ENCODE data around the gene UPK3B.
"Not testable (repeated sequence)": the region's sequence is repeated elsewhere in the genome, so short reads cannot be mapped to it uniquely, and the experiment has no call there.

DNA sequence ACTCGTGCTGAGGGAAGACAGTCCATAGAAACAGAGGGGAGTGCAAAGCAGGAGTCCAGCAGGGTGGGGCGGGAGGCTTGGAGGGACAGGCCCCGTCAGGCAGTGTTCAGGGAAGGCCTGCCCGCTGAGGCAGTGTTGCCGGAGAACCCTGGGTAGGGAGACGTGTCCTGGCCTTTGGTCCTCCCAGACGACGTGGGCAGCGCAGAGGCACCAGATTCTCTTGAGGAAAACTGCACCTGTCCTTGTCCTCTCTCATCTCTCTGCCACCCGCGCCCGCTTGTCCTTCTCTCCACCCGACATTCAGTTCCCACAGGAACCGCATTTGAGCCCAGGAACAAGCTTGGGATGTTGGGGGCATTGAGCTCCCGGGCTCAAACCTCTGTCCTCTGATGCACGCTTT lies 14.6 kb upstream of the UPK3B start:
- not testable (repeated sequence) for TF ChIP-seq EP300, POLR2A (IDR thresholded peaks at IDR 0.05)
- TF ChIP-seq, protein P1, sequence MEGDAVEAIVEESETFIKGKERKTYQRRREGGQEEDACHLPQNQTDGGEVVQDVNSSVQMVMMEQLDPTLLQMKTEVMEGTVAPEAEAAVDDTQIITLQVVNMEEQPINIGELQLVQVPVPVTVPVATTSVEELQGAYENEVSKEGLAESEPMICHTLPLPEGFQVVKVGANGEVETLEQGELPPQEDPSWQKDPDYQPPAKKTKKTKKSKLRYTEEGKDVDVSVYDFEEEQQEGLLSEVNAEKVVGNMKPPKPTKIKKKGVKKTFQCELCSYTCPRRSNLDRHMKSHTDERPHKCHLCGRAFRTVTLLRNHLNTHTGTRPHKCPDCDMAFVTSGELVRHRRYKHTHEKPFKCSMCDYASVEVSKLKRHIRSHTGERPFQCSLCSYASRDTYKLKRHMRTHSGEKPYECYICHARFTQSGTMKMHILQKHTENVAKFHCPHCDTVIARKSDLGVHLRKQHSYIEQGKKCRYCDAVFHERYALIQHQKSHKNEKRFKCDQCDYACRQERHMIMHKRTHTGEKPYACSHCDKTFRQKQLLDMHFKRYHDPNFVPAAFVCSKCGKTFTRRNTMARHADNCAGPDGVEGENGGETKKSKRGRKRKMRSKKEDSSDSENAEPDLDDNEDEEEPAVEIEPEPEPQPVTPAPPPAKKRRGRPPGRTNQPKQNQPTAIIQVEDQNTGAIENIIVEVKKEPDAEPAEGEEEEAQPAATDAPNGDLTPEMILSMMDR (IDR thresholded peaks at IDR 0.05): not testable (repeated sequence)
